GM12878 (cell line): ENCODE data around the gene NHSL2. TPM values are rescaled to one million over a fixed set of nuclear protein-coding genes. Genes with fewer than 3 reads are reported as not detected.

Experiments used
- ATAC-seq: fragments of 200-7000 bp; cut with Tn5 transposase; 3 replicates; pipeline ENCODE4 v1.9.1; 2020; ENCODE audit warnings: mild to moderate bottlenecking, moderate library complexity
- BruUV-seq: library from RNA; stranded (reverse); fragments of 400-500 nt; replicated peaks from 2 replicates; lab custom pipeline; 2021; lab: Mats Ljungman, UMichigan
- CTCF ChIA-PET: fragments of 300-600 bp; sonication (Branson Sonifier 250); formaldehyde crosslinking; extraction: SDS; loops from one replicate; lab custom pipeline; 2021; ENCODE audit warnings: inconsistent platforms; lab: Yijun Ruan, JAX
- POLR2A ChIA-PET: fragments of 350-600 bp; formaldehyde crosslinking; extraction: SDS; loops from one replicate; lab custom pipeline; 2021; ENCODE audit warnings: inconsistent platforms; lab: Charles Lee
- RAD21 ChIA-PET: fragments of 300-600 bp; sonication (Branson Sonifier 250); formaldehyde crosslinking; loops from one replicate; lab custom pipeline; 2023; ENCODE audit warnings: antibody characterized with exemption; ENCODE audit not compliant: unreplicated experiment; lab: Charles Lee
- SMC1A ChIA-PET: fragments of 300-600 bp; sonication (Branson Sonifier 250); formaldehyde crosslinking; loops from one replicate; lab custom pipeline; 2023; ENCODE audit not compliant: unreplicated experiment, uncharacterized antibody; lab: Charles Lee
- DNase-seq: peaks from one replicate; pipeline ENCODE4 v3.0.0-alpha.2; 2011; ENCODE audit warnings: low read depth, low spot score
- FAIRE-seq: peaks from 3 replicates; lab custom pipeline; 2011; peaks lifted over from hg19 to GRCh38; lab: Jason Lieb, UNC
- H2AFZ ChIP-seq: 2 replicates; pipeline ENCODE4 v1.6.0; 2011; ENCODE audit warnings: low read depth, low read length, control low read depth; ENCODE audit not compliant: control insufficient read depth
- H3K27ac ChIP-seq: 2 replicates; pipeline ENCODE4 v1.5.1; 2011; ENCODE audit warnings: control low read depth; ENCODE audit not compliant: control insufficient read depth, insufficient read depth
- H3K27me3 ChIP-seq, 2 experiments: replicated peaks in 1 of 2; 2 replicates each; pipeline versions ENCODE4 v1.6.0 to v1.6.1; 2011; ENCODE audit warnings: low read length in 1 of 2; ENCODE audit not compliant: control insufficient read depth in 2 of 2, insufficient read depth in 2 of 2
- H3K36me3 ChIP-seq, 2 experiments: 2 replicates each; pipeline ENCODE4 v1.5.1; 2011; ENCODE audit warnings: low read length in 1 of 2; ENCODE audit not compliant: control insufficient read depth in 2 of 2, insufficient read depth in 2 of 2
- H3K4me1 ChIP-seq: 2 replicates; pipeline ENCODE4 v1.6.1; 2011; ENCODE audit warnings: mild to moderate bottlenecking, low read length, moderate library complexity, mixed read lengths; ENCODE audit not compliant: control insufficient read depth, insufficient read depth
- H3K4me2 ChIP-seq: 2 replicates; pipeline ENCODE4 v1.6.0; 2011; ENCODE audit warnings: control low read depth; ENCODE audit not compliant: control insufficient read depth, insufficient read depth
- H3K4me3 ChIP-seq: fragments of 200-600 bp; sonication (generic); 2 replicates; pipeline ENCODE4 v1.5.1; 2016
- H3K79me2 ChIP-seq: 2 replicates; pipeline ENCODE4 v1.6.0; 2011; ENCODE audit warnings: low read length; ENCODE audit not compliant: control insufficient read depth, insufficient read depth
- H3K9ac ChIP-seq: 2 replicates; pipeline ENCODE4 v1.8.0; 2011; ENCODE audit warnings: low read length, control low read depth, mixed read lengths; ENCODE audit not compliant: control insufficient read depth, insufficient read depth
- H3K9me3 ChIP-seq: replicated peaks from 3 replicates; pipeline ENCODE4 v1.5.1; 2011; ENCODE audit warnings: mild to moderate bottlenecking, low read length; ENCODE audit not compliant: control insufficient read depth, insufficient read depth
- H4K20me1 ChIP-seq: 2 replicates; pipeline ENCODE4 v1.6.0; 2011; ENCODE audit not compliant: control insufficient read depth, insufficient read depth
- BMI1 ChIP-seq: fragments of 450-650 bp; IDR thresholded peaks from 2 replicates; pipeline ENCODE4 v1.6.1; 2016; ENCODE audit warnings: mild to moderate bottlenecking, moderate library complexity, borderline replicate concordance
- CBX3 ChIP-seq: fragments of 200-600 bp; sonication (generic); IDR thresholded peaks from 2 replicates; pipeline ENCODE4 v1.6.1; 2016; ENCODE audit warnings: low read depth, borderline replicate concordance
- CHD1 ChIP-seq: IDR thresholded peaks from 2 replicates; pipeline ENCODE4 v1.6.1; 2012; ENCODE audit warnings: low read depth, low read length, improper control_type of control experiment
- MTA3 ChIP-seq: IDR thresholded peaks from 2 replicates; pipeline ENCODE4 v1.6.1; 2012; ENCODE audit warnings: low read length, inconsistent platforms, borderline replicate concordance
- RAD51 ChIP-seq: fragments of 450-650 bp; IDR thresholded peaks from 2 replicates; pipeline ENCODE4 v1.6.1; 2016; ENCODE audit warnings: moderate library complexity, mild to moderate bottlenecking, inconsistent platforms
- ZBED1 ChIP-seq: IDR thresholded peaks from 2 replicates; pipeline ENCODE4 v1.6.1; 2016; ENCODE audit warnings: borderline replicate concordance
- ZNF217 ChIP-seq: fragments of 450-650 bp; IDR thresholded peaks from 2 replicates; pipeline ENCODE4 v1.6.1; 2017; ENCODE audit warnings: antibody characterized with exemption, mild to moderate bottlenecking
- WGBS: methylation state at CpG from one replicate; pipeline ENCODE4 v1.1.6; 2016; ENCODE audit warnings: low lambda C conversion rate; ENCODE audit not compliant: insufficient replicate concordance, insufficient coverage; ENCODE audit errors: missing lambda C conversion rate; 5-methylcytosine and 5-hydroxymethylcytosine counted together
- in situ Hi-C: fragments of 300-500 bp; cut with MboI; formaldehyde crosslinking; loops from 9 replicates; pipeline ENCODE4 v1.14.3; 2018; ENCODE audit warnings: mixed read lengths
- intact Hi-C: fragments of 100-400 bp; cut with micrococcal nuclease; formaldehyde crosslinking; loops from one replicate; pipeline ENCODE4 v1.14.2; 2022; ENCODE audit not compliant: unreplicated experiment
- polyA plus RNA-seq, 11 experiments: library from polyadenylated mRNA; depleted of rRNA in 4 of 11; unstranded in 6 of 11; stranded (reverse) in 5 of 11; fragments of >200 nt; fragmentation: Nextera tagmentation in 4 of 11; fragmentation: Illumina TruSeq in 1 of 11; extraction: Ambion mirVana in 4 of 11; extraction: Trizol in 1 of 11; gene quantifications; 1 replicate in 1 of 11; 2 replicates in 10 of 11; pipeline versions ENCODE4 v1.2.1 to v1.2.3, GENCODE V29; 2011 to 2016; ENCODE audit warnings: inconsistent platforms in 2 of 11, missing spikeins in 2 of 11, low read depth in 1 of 11
- total RNA-seq, 4 experiments: library from RNA; depleted of rRNA in 3 of 4; stranded (reverse); fragments of >200 nt in 3 of 4; fragmentation: Illumina TruSeq in 1 of 4; extraction: Trizol in 1 of 4; gene quantifications; 2 replicates each; pipeline versions ENCODE4 v1.2.1 to v1.2.3, GENCODE V29; 2013 to 2021
- TF ChIP-seq, protein P1 (sequence below): fragments of 450-650 bp; IDR thresholded peaks from 2 replicates; pipeline ENCODE4 v1.6.1; 2017; ENCODE audit warnings: antibody characterized with exemption, mild to moderate bottlenecking, moderate library complexity

The NHSL2 gene
- total and polyA plus RNA-seq, 10 of the 15 experiments (the other 5 are each of a cell fraction or from before 2014, with no cell fraction given): 0.05 to 0.53 (median 0.07) TPM; not detected in 2

DNA sequence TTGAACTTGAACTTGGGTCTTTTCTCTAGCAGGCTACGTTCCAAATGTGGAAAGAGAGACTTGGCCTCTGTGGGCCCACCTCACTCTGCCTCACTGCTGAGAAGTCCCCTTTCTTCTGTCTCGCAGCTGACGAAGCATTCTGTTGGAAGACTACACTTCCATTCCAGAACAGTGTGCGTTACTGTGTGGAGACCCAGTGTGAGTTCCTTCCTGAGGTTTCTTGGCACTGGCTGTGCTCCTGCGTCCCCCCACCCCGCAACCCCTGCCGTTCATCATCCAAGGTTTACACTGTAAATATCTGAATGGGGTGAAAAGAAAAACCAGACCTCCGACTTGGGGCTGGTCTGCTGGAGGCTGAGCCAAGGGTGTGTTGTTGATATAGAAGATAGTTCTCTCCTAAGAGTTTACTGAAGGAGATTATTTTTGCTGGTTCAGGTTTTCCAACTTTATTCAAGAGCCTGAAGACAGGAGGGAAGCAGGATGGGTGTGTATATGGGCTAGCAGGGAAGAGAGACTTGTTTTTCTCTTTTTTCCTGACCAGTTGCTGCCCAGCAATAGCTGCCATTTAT, 34.7 kb downstream of the NHSL2 start:
- RAD21 ChIA-PET: no interaction called here
- H3K27me3 ChIP-seq: peaks cover 0 to 2% of the 10 kb centered on the region in 2 experiments; a peak in 1 of 4 replicates

GRCh38 chrX:71949363-71949762, 38.7 kb downstream of the NHSL2 start:
- no peak overlapping the region for H3K4me3 ChIP-seq
- in situ Hi-C loops: no loop called here
- no peaks in the 10 kb centered on the region for H3K36me3 ChIP-seq
- ChIA-PET RAD21 (no interaction called here), CTCF (no interaction called here), SMC1A (no interaction called here), POLR2A (no interaction called here)
- H3K27ac ChIP-seq: no peak overlapping the region
- peaks cover 0 to 2% of the 10 kb centered on the region in 2 experiments; a peak in 1 of 4 replicates for H3K27me3 ChIP-seq
- TF ChIP-seq, protein P1, sequence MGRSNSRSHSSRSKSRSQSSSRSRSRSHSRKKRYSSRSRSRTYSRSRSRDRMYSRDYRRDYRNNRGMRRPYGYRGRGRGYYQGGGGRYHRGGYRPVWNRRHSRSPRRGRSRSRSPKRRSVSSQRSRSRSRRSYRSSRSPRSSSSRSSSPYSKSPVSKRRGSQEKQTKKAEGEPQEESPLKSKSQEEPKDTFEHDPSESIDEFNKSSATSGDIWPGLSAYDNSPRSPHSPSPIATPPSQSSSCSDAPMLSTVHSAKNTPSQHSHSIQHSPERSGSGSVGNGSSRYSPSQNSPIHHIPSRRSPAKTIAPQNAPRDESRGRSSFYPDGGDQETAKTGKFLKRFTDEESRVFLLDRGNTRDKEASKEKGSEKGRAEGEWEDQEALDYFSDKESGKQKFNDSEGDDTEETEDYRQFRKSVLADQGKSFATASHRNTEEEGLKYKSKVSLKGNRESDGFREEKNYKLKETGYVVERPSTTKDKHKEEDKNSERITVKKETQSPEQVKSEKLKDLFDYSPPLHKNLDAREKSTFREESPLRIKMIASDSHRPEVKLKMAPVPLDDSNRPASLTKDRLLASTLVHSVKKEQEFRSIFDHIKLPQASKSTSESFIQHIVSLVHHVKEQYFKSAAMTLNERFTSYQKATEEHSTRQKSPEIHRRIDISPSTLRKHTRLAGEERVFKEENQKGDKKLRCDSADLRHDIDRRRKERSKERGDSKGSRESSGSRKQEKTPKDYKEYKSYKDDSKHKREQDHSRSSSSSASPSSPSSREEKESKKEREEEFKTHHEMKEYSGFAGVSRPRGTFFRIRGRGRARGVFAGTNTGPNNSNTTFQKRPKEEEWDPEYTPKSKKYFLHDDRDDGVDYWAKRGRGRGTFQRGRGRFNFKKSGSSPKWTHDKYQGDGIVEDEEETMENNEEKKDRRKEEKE: no peak
- no peak overlapping the region for H3K4me2 ChIP-seq
- DNase-seq (no peak), FAIRE-seq (no peak), ATAC-seq (no peak)
- no peak overlapping the region for H3K9ac ChIP-seq
- H4K20me1 ChIP-seq: no peaks in the 10 kb centered on the region; the same call in 1 of the 2 replicates
- intact Hi-C loops: no loop called here
- 27% methylated on average over 8 of the region's 8 CpGs for WGBS
- H3K4me1 ChIP-seq: no peaks in the 10 kb centered on the region
- BruUV-seq: no TSS peak
- no peaks in the 10 kb centered on the region for H3K79me2 ChIP-seq
- H3K9me3 ChIP-seq: no peaks in the 10 kb centered on the region
- H2AFZ ChIP-seq: no peak overlapping the region

More for the DNA sequence above, 34.7 kb downstream of the NHSL2 start:
- BruUV-seq: no TSS peak
- ChIA-PET POLR2A (no interaction called here), CTCF (no interaction called here), SMC1A (no interaction called here)
- no peak overlapping the region for H3K9ac ChIP-seq
- no peak overlapping the region for H3K27ac ChIP-seq
- no peak overlapping the region for H3K4me3 ChIP-seq
- H2AFZ ChIP-seq: no peak overlapping the region
- no peaks in the 10 kb centered on the region for H3K4me1 ChIP-seq
- no peaks in the 10 kb centered on the region for H3K9me3 ChIP-seq
- no peaks in the 10 kb centered on the region for H3K36me3 ChIP-seq
- in situ Hi-C loops (no loop called here), intact Hi-C loops (no loop called here)
- DNase-seq: no peak
- 24% methylated on average over 8 of the region's 8 CpGs for WGBS
- no peak for ATAC-seq
- H4K20me1 ChIP-seq: no peaks in the 10 kb centered on the region; the same call in 1 of the 2 replicates
- H3K4me2 ChIP-seq: no peak overlapping the region
- TF ChIP-seq MTA3 (no peak), BMI1 (no peak), ZNF217 (no peak), ZBED1 (no peak), CBX3 (no peak), RAD51 (no peak), CHD1 (no peak)
- no peaks in the 10 kb centered on the region for H3K79me2 ChIP-seq
- FAIRE-seq: no peak
